ENCODE measurements around the gene ZNHIT2.
A peak's percentile ranks its signal among the peaks of the same experiment; 100 is the strongest.

Gene ZNHIT2

DNA sequence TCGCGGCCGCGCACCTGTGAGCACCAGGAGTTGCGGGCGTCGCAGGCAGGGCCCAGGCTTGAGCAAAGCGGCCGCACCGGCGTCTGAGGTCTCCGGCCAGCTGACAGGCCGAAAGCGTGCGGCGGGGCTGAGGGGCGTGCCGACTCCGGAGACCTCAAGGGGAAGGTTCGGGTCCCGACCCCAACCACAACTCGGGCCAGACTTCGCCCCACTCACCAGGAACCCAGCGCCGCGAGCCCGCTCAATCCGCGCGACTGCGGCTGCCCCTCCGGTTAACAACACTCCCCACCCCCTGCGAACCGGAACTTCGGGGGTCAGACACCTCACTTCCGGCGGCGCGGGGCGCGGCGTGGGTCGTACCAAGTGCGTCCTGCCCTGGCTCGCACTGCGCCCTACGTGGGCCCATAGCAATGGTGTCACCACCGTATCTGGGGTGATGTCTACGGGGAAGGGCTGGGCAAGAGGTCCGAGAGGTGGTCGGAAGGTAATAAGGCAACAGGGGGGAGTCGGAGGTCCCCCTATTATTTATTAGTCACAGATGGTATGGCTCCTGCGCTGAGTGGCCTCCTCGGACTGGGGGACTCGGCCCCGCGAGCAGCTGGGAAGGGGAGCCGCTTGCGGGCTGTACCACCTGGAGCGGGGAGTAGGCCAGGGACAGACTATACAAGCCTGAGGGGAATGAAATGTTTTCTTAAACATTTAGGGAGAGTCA is 16.9 kb upstream of the ZNHIT2 start, which contains the start of gene SYVN1:
Gene SYVN1 (minus strand): TSS at position 280 of the 712 bp plus-strand sequence. CDS start 918 bp downstream, outside the sequence.
- peak; percentile 81 to 89 (median 82) for DNase-seq (ENCODE audit: low read depth in 3 of 3)

DNA sequence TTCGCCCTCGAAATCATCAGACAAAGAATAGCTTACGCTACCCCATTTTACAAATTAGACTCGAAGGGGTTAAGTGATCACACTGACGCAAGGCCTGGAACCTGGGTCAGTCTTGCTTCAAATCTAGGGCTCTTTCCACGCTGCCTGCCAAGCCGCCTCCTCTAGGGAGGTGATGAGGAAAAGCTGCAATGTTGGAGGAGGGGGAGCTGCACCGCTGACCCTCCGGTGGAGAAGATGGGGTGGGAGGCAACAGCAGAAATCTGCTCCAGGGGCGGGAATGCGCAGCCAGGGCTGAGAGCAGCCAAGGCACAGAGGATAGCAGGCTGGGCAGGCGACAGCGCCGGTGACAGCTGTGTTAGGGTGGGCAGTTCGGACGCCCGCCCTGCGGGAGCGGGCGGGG is 16.2 kb upstream of the ZNHIT2 start:
- no peak for DNase-seq (ENCODE audit: low read depth in 3 of 3)

DNA sequence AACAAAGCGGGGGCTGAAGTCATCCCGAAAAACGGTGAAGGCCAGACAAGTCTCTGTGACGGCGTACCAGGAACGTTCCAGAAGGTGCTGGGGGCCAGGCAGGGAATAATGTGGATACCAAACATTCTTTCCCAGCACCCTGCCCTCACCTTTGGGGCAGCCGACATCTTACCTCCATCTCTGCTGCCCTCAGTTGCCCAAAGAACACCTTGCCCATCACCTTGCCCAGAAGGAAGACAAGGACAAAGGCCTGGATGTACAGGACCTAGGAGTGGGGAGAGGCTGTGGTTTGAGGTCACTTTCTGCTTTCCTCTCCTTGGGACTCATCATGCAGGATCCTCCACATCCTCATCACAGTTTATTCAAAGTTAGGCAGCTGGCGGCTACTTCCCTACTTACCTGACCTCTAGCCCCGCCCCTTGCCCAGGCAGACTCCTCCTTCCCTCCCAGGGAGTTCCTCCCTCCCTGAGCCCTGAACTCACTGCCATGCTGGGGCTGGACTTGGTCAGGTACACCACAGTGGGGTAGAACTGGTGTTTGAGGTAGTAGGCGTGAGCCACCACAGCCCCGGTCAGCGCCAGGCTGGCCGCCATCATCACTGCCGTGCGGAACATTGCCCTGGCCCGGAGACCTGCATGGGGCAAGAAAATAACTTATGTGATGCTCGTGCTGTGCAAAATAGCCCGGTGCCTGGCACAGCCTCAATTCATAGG is 15.6 kb upstream of the ZNHIT2 start:
- DNase-seq (ENCODE audit: low read depth in 3 of 3): peak in 1 of 3 donors; percentile 71

DNA sequence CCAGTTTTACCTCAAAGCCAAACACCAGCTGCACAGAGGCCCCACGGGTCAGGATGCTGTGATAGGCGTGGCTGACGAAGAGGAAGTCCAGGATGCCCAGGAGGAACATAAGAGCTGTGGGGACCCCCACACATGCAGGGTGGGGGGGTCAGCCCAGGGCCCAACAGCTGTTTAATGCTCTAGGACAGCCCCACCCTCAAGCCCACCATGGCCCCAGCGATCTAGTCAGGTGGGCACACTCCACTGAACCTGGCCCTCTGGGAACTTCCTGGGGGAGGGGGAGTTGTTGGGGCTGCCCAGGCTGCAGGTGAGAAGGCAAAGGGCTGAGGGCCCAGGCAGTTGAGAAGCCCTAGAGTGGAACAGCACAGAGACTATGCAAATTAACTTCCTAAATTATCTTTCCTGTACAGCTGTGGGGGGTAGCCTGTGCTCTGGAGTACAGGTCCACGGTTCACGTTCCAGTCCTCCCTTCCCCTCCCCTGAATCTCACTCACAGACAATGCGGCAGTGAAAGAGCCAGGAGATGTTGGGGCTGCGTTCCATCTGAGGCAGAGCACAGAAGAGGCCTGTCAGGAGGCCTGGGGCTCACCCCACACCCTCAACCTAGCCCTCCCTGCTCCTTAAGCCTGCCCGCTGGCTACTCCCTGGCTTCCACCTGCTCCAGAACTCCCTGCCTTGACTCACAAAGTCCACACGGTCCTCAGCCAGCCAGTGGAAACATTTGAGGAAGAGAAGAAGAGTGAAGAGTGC is 14.9 kb upstream of the ZNHIT2 start:
- DNase-seq (ENCODE audit: low read depth in 3 of 3): no peak

DNA sequence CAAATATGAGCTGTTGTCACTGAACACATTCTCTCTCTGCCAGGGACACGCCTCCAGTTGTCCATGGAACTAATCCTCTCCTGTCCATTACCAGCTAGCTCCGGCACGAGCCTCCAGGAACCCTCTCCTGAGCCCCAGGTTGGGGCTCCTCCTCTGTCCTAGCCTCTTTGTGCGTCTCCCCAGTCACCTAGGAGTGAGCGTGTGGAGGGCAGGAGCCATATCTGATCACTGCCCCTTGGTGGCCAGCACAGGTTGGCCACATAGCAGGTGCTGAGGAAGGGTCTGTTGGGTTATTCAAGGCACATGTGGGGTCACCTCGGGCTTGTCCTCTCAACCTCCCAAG is 14.4 kb upstream of the ZNHIT2 start:
- no peak for DNase-seq (ENCODE audit: low read depth in 3 of 3)

DNA sequence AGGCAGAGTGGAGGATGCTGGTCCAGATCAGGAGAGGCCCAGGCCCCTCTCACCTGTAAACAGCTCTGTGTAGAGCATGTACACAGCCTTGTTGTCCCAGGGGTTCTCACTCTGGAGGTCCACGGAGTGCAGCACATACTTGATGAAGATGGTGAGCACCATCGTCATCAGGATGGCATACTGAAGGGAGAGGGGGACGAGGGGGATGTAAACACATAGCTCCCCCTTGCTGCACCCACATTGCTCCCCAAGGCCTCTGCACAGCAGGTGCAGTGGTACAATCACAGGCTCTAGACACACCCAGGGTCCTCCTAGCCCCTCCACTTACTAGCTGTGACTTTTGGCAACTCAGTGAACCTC is 13.9 kb upstream of the ZNHIT2 start:
- no peak for DNase-seq (ENCODE audit: low read depth in 3 of 3)

DNA sequence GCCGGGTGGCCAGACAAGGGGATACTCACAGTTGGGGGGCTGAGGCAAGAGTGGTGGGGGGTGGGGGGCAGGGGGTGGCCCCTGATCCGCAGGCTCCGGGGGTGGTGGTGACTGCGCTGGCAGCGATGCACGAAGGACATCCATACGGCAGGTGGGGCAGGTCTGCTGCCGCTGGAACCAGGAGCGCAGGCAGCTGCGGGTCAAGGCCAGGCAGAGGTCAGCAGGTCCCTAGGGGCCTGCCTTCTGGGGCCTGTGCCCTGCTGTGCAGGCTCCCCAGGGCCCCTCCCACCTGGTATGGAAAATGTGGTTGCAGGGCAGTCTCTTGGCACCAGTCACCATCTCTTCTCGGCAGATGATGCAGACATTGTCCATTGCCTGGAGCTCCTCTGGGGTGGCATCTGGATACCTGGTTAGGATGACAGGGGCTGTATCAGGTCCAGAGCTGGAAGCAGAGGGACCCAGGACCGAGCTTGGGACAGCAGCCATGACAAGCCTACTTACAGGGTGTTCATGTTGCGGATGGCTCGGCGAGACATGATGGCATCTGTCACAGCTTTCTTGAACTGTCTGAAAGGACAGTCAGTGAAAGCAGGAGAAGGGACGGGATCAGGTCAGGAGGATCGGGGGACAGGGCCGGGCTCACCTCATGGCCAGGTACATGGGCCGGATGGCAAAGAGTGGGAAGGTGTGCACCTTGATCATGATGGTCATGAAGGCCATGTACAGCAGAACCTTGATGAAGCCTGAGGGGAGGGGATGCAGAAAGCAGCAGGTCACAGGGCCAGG is 13.3 kb upstream of the ZNHIT2 start:
- no peak for DNase-seq (ENCODE audit: low read depth in 3 of 3)

DNA sequence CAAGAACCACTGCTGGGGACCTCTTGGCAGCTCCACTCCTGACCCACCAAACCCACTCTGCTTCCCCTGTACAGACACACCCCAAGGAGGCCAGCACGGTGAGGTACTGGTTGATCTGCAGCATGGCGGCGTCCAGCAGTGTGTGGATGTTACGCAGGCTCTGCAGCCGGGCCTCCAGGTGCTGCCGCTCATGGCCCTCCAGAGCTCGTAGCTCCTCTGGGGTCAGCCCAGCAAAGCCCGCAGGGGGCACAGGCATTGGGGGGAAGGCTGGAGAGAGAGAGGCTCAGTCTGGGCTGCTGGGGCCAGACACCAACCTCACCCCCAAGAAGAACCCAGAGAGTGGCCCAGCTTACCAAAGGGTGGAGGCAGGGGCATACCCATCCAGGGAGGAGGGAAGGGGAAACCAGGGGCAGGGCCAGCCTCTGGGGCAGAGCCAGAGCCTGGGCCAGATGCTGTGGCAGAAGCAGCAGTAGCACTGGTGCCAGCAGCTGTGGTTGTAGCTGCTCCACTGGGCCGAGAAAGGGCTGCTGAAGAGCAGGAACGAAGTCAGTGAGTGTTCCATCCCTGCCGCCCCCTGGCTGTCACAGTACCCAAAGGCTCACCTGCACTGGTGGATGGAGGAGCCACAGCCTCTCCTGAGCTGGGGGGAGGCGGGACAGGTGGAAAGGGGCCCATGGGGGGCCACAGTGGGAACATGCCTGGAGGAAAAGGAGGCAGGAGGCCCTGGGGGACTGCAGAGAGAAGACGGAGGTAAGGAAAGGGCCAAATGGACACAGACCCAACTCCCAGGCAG is 12.3 kb upstream of the ZNHIT2 start:
- DNase-seq (ENCODE audit: low read depth in 3 of 3): no peak

DNA sequence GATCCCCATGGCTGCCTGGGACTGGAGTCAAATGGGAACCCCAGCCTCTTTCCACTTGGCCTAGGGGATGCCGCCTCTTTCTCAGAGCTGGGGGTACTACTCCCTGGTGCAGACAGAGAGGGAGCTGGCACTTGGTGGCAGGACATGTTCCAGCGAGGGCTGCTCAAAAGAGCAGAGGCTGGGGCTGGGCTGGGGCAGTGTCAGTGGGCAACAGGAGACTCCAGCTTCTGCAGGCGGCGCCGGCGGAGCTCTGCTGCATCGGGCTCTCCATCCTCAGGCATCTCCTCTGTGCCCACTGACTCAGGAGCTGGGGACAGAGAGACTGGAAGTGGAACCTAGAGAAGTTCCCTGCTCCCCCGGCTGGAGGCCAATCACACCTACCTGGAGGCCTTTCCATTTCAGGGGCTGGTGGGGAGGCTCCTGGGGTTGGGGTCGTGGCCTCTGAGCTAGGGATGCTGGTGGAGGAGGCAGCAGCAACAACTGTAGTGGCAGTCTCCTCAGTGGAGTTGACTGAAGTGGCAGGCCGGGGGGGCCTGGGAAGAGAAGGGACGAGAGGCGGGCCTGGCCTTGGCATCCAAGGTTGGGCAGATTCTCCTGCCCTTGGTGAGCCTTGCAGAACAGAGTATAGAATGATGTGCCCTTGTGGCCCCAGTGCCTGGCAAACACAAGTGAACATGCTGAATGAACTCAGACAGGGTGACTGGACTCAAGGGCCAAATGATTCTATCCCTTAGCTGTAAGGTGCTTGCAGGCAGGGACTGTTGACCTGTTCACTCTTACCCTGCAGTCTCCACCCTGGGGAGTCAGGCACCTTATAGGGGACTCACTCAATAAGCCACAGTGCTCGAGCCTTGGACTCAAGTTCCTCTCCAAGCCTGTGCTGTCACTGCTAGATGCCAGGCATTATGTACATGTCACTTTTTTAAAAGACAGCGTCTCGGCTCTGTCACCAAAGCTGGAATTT is 11.0 kb upstream of the ZNHIT2 start:
- no peak for DNase-seq (ENCODE audit: low read depth in 3 of 3)

DNA sequence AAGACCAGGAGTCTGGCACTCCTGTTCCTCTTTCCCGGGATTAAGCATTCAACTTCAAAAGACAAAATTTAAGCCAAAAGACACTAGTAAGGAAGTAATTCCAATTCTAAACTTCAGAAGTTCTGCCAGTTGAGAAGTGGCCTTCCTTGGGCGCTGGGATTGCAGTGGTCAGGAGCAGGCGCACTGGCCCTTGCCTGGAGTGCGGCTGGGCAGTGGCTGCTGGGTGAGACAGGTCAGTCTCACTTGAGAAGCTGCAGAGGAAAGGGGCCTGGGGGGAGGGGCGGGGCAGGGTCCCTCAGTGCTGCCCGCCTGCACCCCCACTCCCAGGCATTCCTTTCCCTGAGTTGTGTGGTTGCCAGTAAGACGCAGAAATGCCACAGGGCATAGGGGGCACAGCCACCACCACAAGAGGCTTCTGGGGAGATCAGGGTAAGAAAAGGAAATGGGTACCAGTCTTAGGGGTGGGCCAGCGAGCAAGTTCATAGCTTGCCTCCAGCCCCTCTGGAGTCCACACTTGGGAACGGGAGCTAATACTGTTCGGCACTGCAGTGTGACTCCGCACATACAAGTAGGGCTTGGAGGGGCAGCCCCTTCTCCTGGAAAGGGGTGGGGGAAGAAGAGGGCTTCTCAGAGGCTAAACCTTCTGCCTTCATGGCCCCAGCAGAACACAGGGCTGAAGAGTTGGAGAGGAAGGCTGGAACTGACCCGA is 10.1 kb upstream of the ZNHIT2 start:
- DNase-seq (ENCODE audit: low read depth in 3 of 3): no peak

DNA sequence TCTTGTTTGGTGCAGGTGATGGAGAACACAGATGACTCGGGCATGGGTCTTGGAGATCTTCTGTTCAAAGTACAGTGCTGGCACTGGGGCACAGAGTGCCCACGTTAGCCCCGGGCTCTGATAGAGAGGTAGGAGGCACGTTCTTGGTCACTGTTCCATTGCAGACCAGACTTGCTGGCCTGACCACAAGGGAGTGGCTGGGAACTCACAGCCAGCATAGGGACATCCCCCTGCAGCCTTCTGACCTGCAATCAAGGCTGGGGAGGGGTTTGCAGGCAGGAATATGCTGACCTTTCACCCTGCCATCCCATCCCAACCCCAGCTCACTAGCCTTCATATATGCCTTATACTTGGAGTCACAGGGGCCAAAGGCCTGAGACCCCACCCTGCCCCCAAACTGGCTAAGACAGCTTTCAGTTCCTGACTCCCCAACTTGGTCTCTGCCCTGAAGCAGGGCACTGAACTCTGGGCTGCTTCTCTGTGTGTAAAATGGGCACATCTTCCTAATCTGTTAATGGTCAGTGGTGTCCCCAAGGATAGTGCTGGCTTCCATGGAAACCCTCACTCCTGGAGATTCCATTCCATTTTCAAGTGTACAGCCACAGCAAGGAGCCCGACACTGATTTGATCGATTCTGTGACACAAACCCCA is 9.2 kb upstream of the ZNHIT2 start:
- no peak for DNase-seq (ENCODE audit: low read depth in 3 of 3)

DNA sequence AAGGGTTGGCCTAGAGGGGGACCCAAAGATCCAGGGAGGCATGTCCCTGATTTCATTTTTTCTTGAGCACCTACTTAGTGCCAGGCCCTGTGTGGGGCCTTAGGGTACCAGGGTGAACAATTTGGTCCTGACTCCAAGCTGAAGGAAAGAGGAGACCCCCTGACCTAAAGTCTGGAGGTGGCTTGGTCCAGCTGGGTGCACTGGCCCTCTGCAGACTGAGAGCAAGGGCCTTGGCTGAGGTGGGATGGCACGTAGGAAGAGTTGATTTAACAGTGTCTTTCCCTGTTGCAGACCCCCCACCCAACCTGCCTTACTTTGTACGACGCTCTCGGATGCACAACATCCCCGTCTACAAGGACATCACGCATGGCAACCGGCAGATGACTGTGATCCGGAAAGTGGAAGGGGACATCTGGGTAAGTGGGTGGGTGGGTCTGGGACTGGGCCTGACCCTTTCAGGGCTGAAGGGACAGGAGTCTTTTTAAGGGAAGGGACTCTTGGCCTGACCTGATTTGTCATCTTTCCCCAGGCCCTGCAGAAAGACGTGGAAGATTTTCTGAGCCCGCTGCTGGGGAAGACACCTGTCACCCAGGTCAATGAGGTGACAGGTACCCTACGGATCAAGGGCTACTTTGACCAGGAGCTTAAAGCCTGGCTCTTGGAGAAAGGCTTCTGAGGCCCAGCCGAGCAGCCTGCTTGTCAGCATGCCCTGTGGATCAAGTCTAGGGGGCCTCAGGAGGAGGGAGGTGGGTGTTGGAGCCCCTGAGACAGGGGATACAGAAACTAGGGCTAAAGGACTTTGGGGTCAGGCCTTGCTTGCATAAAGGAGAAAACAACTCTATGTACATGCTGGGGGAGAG is 7.9 kb upstream of the ZNHIT2 start:
- DNase-seq (ENCODE audit: low read depth in 3 of 3): no peak

DNA sequence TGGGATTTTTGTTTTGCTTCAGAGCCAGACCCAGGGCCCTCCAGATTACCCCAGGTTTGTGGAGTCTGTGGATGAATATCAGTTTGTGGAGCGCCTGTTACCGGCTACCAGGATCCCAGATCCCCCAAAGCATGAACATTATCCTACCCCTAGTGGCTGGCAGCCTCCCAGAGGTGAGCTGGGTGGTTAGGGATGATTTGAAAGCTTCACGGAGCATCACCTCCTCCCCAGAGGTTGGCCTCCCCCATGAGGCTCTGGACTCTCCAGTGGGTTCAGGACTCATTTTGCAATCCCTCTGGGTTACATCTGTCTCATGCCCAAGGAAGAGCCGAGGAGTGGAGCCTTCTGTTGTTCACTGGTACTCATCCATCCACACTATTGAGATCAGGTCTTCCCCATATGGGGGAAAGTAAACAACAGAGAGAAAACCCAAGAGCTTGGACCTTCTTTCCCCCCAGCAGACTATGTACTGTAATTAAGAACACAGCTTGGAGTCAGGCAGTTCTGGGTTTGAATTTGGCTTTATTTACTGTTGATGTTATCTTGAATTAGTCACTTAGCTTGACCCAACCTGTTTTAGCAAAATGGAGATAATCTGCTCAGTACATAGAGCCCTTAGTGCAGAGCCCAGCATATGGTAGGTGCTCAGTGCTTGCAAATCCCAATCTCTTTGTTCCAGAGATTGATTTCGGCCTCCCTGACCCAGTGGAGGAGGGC is 7.1 kb upstream of the ZNHIT2 start:
- no peak for DNase-seq (ENCODE audit: low read depth in 3 of 3)

DNA sequence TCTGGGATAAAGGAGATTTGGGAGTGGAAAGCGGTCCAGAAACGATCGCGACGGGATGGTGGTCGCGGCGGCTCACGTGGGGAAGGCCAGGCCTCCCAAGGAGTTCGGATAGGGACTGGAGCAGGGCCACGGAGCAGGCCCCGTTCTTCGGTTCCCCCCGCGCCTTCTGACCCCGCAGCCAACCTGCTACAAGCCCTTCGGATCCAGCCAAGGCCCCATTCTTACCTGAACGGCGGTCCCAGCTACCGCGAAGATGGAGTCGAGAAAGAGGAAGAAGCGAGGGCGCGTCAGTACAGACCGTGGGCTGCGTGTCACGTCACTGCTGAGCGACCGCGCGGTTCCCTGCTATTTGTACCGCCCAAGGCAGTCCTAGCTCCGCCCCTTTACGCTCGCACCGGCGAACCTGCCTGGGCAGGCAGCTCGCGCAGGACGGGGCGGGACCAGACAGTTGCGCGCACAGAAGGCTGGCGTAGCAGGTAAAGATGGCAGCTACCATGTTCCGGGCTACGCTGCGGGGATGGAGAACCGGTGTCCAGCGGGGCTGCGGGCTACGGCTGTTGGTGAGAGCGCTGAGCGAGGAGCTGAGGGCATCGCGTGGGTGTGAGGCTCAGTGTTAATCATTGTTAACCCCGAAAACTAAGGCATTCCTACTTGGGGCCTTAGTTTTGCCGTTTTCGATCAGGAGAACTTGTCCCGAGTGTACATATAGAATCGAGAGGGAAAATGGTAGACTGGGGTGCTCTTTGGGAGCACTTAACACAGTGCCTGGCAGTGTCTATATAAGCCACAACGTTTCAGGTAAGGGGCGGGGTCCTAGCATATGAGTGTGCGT is 4.6 kb upstream of the ZNHIT2 start, which contains the start of the genes FAU and MRPL49:
Gene FAU (minus strand): TSS at position 270 of the 832 bp plus-strand sequence. CDS start 321 bp downstream, outside the sequence.
Gene MRPL49 (plus strand): TSS at position 457 of the 832 bp plus-strand sequence. CDS start 26 bp downstream, at position 483.
- peak; percentile 97 to 99 (median 98) for DNase-seq (ENCODE audit: low read depth in 3 of 3)

DNA sequence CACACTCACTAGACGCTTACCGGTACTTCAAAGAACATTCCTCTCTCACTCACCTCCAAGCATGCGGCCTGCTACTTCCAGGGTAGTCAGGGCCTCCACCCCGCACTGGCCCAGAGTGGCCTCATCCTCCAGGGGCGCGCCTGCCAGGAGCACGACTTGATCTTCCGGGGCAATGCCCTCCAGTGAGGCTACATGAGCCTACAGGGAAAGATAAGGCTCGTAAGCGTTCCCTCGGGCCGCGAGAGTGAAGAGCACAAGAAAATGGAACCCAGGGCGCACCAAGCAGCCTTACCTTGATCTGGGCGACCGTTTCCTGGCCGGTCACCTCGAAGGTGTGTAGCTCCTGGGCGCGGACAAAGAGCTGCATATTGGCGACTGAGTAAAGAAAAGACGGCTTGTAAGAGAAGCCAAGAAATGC is 4.0 kb upstream of the ZNHIT2 start:
- DNase-seq (ENCODE audit: low read depth in 3 of 3): no peak

DNA sequence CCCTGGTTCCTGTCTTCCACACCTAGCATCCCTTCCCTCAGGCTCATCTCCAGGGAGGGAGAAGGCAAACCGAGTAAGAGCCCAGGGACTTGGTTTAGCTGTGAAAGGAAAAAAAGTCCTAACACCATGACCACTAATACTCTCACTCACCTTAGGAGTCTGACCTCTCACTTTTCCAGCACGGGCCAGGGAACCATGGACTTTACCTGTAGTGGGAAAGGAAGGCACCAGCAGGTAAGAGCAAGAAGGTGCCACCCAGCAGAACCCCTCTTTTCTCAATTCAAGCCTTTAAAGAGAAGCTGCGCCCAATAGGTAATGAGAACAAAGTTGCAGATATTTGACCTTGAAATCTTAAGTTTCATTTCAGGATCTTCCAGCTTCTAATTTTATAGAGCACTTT is 3.3 kb upstream of the ZNHIT2 start:
- DNase-seq (ENCODE audit: low read depth in 3 of 3): no peak

Data from stimulated activated CD4-positive, alpha-beta T cell treated with anti-CD3 and anti-CD28 coated beads, TNF-alpha, amount 100 ng/mL, for 48 hours (primary cell).